Measurements from ENCODE around the gene MX2.

MX2 gene

GRCh38 chr21:41366522-41367151 lies 4.8 kb downstream of the MX2 start:
- peak; percentile 53 for DNase-seq

DNA sequence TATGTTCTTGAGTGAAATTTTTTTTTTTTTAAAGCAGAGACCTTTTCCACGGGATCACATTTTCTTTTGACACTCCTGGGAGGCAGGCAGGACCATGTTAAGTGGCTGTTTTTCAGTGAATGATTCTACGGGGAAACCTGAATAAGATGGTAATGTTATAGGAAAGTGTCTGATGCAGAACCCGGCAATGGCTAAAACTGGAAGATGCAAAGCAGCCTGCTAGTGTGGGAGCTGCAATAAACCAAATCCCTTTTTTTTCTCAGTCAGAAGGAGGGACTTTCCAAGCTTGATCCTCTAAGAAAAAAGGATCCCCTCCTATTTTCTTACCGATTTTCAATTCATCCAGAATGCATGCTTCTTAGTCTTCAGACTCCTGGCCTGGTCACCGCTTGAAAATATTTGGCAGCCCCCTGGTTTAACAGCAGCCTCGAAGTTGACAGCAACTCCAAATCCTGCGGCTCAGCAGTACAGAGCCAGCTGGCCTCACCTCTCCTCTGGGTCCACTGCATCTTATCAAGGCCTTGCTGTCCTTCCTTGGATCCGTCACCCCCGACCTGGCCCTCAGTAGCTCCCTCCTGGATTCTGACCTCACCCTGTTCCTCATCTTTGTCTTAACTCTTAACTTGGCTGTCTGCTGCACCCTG lies 5.6 kb downstream of the MX2 start:
- no peak for DNase-seq

GRCh38 chr21:41367945-41368734 lies 6.3 kb downstream of the MX2 start:
- DNase-seq, result no peak

DNA sequence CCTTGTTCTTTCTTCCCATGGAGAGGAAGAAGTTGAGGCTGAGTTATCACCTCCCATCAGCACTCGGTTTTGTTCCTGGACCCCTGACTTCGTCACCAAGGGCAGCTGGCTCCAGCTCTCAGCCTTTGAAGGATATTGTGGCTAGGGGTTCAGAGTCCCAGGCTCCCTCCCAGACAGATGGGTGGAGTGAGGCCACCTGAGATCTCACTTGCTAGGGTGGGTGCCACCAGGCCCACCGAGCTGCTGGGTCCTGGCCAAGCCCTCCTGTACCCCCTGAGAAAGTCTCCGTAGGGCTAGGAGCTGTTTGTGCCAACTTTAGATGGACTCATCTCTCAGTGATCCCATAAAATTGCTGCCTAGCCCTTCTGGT lies 6.9 kb downstream of the MX2 start:
- no peak for DNase-seq

DNA sequence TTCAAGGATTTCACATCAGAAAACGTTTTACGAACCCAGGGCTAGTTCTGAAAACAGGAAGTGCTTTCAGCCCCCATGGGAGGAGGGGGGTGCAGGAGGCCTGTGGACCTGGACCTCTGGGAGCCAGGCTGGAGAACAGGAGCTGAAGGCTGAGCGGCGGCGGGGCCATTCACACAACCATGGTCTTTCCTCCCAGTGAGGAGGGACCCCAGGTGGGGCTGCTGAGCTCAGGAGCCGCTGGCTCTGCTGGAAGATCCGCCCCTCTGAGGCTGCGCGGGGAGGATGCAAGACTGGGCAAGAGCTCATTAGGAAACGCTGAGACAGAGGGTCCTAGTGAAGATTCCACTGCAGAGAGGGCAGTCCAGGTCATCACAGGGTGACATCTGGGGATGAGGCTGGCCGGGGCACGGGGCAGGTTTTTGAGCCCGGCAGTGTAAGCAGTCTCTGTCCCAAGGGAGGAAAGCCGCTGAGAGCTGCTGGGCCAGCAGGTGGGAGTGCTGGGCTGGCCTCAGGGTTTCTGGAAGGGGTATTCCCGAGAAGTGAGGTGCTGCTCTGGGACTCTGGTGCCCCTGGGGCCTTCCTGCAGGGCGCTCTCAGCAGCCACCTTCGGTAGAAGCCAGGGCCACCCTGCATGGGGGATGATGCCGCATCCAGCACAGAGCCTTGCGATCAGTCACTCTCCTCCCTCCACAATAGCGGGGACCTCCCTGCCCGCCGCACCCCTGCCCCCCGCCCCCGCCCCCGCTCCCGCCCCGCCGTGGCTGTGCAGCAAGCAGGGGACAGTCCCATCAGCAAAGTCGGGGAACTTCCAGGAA lies 7.5 kb downstream of the MX2 start:
- peak; percentile 56 for DNase-seq

DNA sequence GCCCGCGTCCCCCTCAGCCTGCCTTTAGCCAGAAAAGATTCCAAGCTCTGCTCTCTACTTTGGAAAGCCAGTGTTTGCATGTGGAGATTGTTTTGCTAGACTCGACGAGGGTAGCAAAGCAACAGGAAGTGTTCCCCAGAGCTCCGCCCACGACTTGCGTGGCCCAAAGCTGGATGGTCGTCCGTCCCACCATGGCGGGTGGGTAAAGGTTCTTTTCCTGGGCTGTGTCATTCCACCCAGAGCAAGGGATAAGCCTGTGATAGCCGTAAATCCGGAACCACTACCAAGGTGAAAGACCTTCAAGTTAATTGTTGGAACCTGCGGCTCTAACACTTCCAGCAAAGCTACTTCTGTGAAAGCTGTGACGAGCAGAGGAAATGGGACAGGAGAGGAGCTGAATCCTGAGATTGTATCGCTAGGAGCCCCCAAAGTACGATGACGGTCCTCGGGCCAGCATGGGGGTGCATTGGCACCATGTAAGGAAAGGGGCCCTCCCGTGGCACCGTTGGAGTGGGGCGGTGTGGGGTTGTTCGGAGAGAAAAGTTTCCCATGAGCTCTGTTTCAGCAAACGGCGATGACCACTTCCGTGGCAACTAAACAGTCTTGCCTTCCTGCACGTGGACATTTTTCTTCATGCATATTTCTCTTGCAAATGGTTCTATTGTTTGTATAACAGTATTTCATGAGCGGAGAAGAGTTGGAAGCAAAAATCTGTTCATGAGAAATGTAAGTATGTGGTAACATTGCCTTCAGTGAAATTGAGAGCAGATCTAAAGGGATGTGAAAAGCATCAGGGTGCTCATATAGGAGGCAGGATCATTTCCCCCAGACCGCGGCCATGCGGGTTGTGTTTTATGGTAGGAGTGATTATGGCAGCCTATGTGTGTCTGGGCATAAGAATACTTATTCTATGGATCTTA lies 8.4 kb downstream of the MX2 start:
- peak; percentile 43 for DNase-seq

DNA sequence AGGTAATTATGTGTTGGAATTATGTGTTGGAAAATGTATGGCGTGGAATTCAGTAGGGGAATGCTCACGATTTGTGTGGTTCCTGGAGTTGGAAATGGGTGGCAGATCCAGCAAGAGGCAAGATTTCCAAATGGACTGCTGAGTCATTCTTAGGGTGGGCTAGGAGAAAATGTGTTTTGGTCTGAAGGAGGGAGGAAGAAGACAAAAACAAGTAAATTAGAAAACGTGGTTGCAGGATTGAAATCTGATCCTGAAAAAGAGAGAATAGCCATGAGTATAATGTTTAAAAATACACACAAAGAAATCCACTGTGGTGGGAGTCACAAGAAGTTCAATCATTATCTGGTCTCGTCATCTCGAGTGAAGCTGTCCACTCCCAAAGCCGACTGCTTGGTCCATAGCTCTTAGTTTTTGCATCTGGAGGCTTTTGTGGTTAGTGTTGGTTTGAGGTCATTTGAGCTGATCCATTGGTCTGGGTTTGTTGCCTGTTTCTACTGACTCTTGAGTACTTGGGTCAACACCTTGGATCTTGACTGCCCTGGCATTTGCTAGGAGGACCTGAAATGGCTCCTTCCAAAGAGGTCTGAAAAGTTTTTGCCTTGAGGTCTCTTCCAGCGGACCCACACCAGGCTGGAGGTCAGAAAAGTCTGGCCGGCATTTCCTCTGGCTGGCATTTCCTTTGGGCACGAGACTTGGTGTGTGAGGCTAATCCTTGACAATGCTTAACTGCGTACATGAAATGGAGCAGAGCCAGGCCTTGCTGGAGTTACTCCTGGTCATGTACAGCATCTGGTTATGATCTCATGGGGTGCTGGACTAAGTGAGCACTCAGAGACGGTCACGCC lies 9.2 kb downstream of the MX2 start:
- no peak for DNase-seq

- peak; percentile 32 for DNase-seq
These were observed 9.8 kb downstream of the MX2 start for GRCh38 chr21:41371685-41372030.

GRCh38 chr21:41373253-41373652 lies 11.4 kb downstream of the MX2 start:
- peak; percentile 20 for DNase-seq

DNA sequence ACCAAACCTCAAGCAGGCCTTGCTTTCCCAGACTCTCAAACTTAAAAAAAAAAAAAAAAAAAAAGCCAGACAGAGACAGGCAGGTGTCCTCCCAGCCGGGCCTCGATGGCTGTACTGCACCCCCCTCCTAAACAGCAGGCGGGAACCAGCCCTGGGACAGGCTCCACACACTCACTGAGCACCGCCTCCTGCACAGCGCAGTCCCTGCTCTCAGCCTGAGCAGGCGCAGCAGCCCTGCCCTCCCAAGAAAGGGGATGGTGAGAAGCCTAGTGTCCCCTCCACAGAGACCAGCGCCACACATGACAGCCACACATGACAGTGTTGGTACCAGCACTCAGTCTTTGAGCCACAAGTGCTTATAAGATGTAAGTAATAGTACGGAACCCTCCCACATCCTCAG lies 11.9 kb downstream of the MX2 start:
- DNase-seq, result no peak

- DNase-seq, result no peak
These were observed 12.4 kb downstream of the MX2 start for GRCh38 chr21:41374177-41374712.

GRCh38 chr21:41374867-41375533 lies 13.2 kb downstream of the MX2 start:
- DNase-seq, result no peak

DNA sequence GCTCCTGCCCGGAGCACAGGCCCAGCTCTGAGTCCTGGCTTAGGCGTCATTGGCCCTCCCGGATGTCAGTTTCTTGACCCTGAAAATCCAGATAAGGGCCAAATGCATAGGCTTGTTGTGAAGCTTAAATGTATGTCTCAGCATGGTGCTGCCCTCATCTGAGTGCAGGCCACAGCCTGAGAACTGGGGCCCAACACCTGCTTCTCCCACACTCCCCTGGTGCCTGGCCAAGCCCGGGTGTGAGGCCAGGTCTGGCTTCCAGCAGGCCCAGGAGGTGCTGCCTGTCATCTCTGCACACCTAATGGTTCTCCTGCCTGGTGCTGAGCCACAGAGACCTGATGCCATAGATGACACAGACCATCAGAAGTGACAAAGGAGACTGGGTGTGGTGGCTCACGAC lies 14.0 kb downstream of the MX2 start:
- no peak for DNase-seq

- no peak for DNase-seq
These were observed 15.9 kb downstream of the MX2 start for GRCh38 chr21:41377715-41378114.

GRCh38 chr21:41378849-41379248 lies 17.0 kb downstream of the MX2 start:
- no peak for DNase-seq

DNA sequence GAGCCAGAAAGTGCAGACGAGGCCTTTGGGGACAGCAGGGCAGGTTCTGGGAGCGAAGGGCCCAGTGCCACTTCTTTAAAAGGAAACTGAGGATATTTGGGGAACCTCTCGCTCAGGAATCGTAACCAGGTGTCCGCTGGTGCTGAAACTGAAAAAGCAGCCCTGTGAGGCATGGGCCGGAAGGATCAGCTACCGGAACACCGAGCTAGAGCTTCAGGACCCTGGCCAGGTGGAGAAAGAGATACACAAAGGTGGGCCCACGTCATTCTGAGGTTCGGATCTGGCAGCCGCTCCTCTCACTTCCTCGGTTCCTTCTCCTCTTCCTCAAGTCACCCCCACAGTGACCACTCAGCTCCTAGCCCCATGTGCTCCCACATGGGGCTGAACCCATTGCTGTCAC lies 18.1 kb downstream of the MX2 start:
- no peak for DNase-seq

DNA sequence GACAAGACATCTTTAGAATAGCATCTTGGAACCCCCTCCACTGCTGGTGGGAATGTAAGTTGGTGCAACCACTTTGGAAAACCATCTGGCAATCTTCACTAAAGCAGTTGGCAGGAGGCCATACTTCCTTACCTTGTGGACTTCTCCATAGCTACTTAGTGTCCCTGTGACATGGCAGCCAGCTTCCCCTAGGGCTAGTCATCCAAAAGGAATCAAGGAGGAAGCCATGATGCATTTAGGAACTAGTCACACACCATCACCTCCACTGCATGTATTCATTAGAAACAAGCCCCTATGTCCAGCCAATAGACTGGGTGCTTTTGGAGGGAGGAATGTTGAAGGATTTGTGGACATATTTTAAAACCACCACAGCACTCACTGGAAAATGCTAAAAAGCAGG lies 19.9 kb downstream of the MX2 start:
- no peak for DNase-seq

- no peak for DNase-seq
These were observed 25.4 kb downstream of the MX2 start for GRCh38 chr21:41387042-41387819.

DNA sequence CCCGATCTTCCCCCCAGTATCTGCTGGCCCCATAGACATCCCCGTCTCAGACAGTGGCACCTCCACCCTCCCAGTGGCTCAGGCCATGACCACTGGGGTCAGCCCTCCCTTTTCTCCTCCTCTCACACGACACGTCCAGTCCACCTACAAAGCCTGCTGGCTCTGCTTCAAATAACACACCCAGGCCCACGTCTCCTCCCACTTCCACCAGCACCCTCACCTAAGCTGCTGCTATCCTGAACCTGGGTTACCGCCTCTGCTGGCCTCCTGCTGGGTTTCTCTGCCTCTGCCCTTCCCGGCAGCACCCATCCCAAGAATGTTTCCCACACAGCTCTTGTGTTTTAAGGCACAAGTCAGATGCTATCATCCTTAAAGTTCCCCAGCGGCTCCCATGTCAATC lies 26.0 kb downstream of the MX2 start:
- no peak for DNase-seq

DNA sequence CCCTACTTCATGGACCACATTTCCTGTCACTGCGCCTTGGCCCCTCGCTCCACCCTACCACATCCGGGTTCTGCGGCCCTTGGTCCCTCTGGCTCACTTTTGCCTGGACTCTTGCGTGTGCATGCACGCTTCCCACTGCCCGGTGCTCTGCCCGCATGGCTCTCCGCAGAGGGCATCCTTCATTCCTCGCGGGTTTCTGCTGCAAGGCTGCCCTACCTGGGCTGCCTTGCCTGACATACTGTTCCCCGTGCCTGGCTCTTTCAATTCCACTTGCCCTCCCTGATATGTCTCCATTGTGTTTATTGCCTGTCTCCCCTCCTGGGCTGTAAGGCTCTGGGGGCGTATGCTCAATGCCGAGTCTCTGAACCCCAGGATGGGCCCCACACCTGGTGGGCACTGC lies 26.4 kb downstream of the MX2 start:
- no peak for DNase-seq

Data from hematopoietic multipotent progenitor cell treated with erythropoietin and hydrocortisone succinate and interleukin-3 and kit ligand, for 4 days (in vitro differentiated cells).